ENCODE measurements around the gene ASPA. TPM values are rescaled to one million over a fixed set of nuclear protein-coding genes. Genes with fewer than 3 reads are reported as not detected.

ASPA gene
- total and polyA plus RNA-seq, 2 donors (not counting 1 experiment from before 2014, with no cell fraction given), result 1.3 to 5.4 TPM

- no peak for DNase-seq (ENCODE audit: low read depth in 2 of 2)
- Histone ChIP-seq H3K27ac (ENCODE audit: insufficient read depth, low read length) (no peak overlapping the region), H2AFZ (ENCODE audit: low read length) (no peak overlapping the region), H3K79me2 (ENCODE audit: control insufficient read depth, insufficient read depth, low read length) (no peaks in the 10 kb centered on the region), H4K20me1 (ENCODE audit: control insufficient read depth, extremely low read depth, insufficient read depth, low read length) (no peaks in the 10 kb centered on the region), H3K4me3 (replicated peaks in 1 of 4; ENCODE audit: control extremely low read depth in 1 of 4, insufficient read depth in 1 of 4, low read depth in 3 of 4, low read length in 4 of 4) (no peak overlapping the region), H3K9ac (ENCODE audit: insufficient read depth, low read length) (no peak overlapping the region), H3K36me3 (ENCODE audit: control insufficient read depth, insufficient read depth, low read length) (no peaks in the 10 kb centered on the region), H3K27me3 (ENCODE audit: control insufficient read depth, insufficient read depth, low read length) (no peaks in the 10 kb centered on the region), H3K4me1 (ENCODE audit: control insufficient read depth, extremely low read depth, insufficient read depth, low read length) (no peaks in the 10 kb centered on the region), H3K4me2 (ENCODE audit: extremely low read depth, insufficient read depth, low read length) (no peak overlapping the region), H3K9me3 (ENCODE audit: control insufficient read depth, insufficient read depth, low read depth, low read length) (no peaks in the 10 kb centered on the region)
- TF ChIP-seq CTCF (conservative IDR thresholded peaks at IDR 0.05 in 1 of 2, IDR thresholded peaks at IDR 0.05 in 1 of 2; ENCODE audit: low read depth in 1 of 2, low read length in 2 of 2) (no peak), EZH2 (IDR thresholded peaks at IDR 0.05; ENCODE audit: low read length, missing control alignments) (no peak)
These were observed 70.7 kb downstream of the ASPA start for GRCh38 chr17:3546521-3546920.

GRCh38 chr17:3546997-3547396, 71.2 kb downstream of the ASPA start:
- no peak overlapping the region for H3K4me2 ChIP-seq (ENCODE audit: extremely low read depth, insufficient read depth, low read length)

GRCh38 chr17:3547628-3548027, 71.8 kb downstream of the ASPA start:
- Histone ChIP-seq H3K27me3 (ENCODE audit: control insufficient read depth, insufficient read depth, low read length) (no peaks in the 10 kb centered on the region), H4K20me1 (ENCODE audit: control insufficient read depth, extremely low read depth, insufficient read depth, low read length) (no peaks in the 10 kb centered on the region), H3K9me3 (ENCODE audit: control insufficient read depth, insufficient read depth, low read depth, low read length) (no peaks in the 10 kb centered on the region), H3K27ac (ENCODE audit: insufficient read depth, low read length) (no peak overlapping the region), H3K4me1 (ENCODE audit: control insufficient read depth, extremely low read depth, insufficient read depth, low read length) (no peaks in the 10 kb centered on the region), H3K9ac (ENCODE audit: insufficient read depth, low read length) (no peak overlapping the region), H2AFZ (ENCODE audit: low read length) (no peak overlapping the region), H3K79me2 (ENCODE audit: control insufficient read depth, insufficient read depth, low read length) (no peaks in the 10 kb centered on the region), H3K4me3 (replicated peaks in 1 of 4; ENCODE audit: control extremely low read depth in 1 of 4, insufficient read depth in 1 of 4, low read depth in 3 of 4, low read length in 4 of 4) (no peak overlapping the region), H3K36me3 (ENCODE audit: control insufficient read depth, insufficient read depth, low read length) (no peaks in the 10 kb centered on the region), H3K4me2 (ENCODE audit: extremely low read depth, insufficient read depth, low read length) (no peak overlapping the region)
- no peak for TF ChIP-seq EZH2 (IDR thresholded peaks at IDR 0.05; ENCODE audit: low read length, missing control alignments)
- no peak for TF ChIP-seq CTCF (conservative IDR thresholded peaks at IDR 0.05 in 1 of 2, IDR thresholded peaks at IDR 0.05 in 1 of 2; ENCODE audit: low read depth in 1 of 2, low read length in 2 of 2)
- no peak for DNase-seq (ENCODE audit: low read depth in 2 of 2)

More at GRCh38 chr17:3546997-3547396, 71.2 kb downstream of the ASPA start:
- H3K4me1 ChIP-seq (ENCODE audit: control insufficient read depth, extremely low read depth, insufficient read depth, low read length), result no peaks in the 10 kb centered on the region
- H3K9me3 ChIP-seq (ENCODE audit: control insufficient read depth, insufficient read depth, low read depth, low read length), result no peaks in the 10 kb centered on the region
- H3K79me2 ChIP-seq (ENCODE audit: control insufficient read depth, insufficient read depth, low read length), result no peaks in the 10 kb centered on the region
- H3K36me3 ChIP-seq (ENCODE audit: control insufficient read depth, insufficient read depth, low read length), result no peaks in the 10 kb centered on the region
- H3K4me3 ChIP-seq (replicated peaks in 1 of 4; ENCODE audit: control extremely low read depth in 1 of 4, insufficient read depth in 1 of 4, low read depth in 3 of 4, low read length in 4 of 4), result no peak overlapping the region
- no peak for DNase-seq (ENCODE audit: low read depth in 2 of 2)
- no peak overlapping the region for H3K9ac ChIP-seq (ENCODE audit: insufficient read depth, low read length)
- no peaks in the 10 kb centered on the region for H4K20me1 ChIP-seq (ENCODE audit: control insufficient read depth, extremely low read depth, insufficient read depth, low read length)
- TF ChIP-seq CTCF (conservative IDR thresholded peaks at IDR 0.05 in 1 of 2, IDR thresholded peaks at IDR 0.05 in 1 of 2; ENCODE audit: low read depth in 1 of 2, low read length in 2 of 2), result no peak
- no peak for TF ChIP-seq EZH2 (IDR thresholded peaks at IDR 0.05; ENCODE audit: low read length, missing control alignments)
- no peaks in the 10 kb centered on the region for H3K27me3 ChIP-seq (ENCODE audit: control insufficient read depth, insufficient read depth, low read length)
- H3K27ac ChIP-seq (ENCODE audit: insufficient read depth, low read length), result no peak overlapping the region
- H2AFZ ChIP-seq (ENCODE audit: low read length), result no peak overlapping the region
